T47D (cell line): ENCODE measurements around the gene FGD1.

Experiments
- DNase-seq, 2 experiments: peaks; one replicate each; pipeline versions ENCODE4 v3.0.0 to v3.0.0-alpha.2; 2011 to 2012; ENCODE audit warnings: low read depth in 1 of 2, low spot score in 1 of 2
- JUND ChIP-seq: IDR thresholded peaks from 2 replicates; pipeline ENCODE4 v1.6.1; 2012; ENCODE audit warnings: low read depth
- in situ Hi-C: cut with HindIII; loops from 2 replicates; pipeline ENCODE4 v1.10.0; 2016; ENCODE audit warnings: low sequenced_read_pairs, low pct_unique_long_range_greater_than_20kb

Gene FGD1

DNA sequence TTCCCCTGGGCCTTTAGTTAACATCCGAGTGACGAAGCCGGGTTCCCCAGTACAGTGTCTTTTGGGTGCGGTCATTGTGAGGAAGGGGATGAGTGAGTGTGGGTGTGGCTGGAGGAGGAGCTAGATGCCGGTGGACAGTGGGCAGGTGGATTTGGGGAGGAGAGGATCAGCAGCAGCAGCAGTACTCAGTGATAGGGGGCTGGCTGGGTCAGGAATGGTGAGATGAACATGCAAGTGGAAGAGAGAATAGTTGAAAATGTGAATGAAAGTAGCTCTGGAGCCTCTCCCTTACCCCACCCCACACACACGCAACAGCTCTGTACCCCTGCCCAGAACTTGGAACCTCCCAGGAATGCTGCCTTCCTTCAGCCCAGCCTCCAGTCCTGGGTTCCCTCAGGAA, 51.3 kb downstream of the FGD1 start:
- TF ChIP-seq JUND = no peak
- in situ Hi-C loops = no loop called here
- DNase-seq = no peak

DNA sequence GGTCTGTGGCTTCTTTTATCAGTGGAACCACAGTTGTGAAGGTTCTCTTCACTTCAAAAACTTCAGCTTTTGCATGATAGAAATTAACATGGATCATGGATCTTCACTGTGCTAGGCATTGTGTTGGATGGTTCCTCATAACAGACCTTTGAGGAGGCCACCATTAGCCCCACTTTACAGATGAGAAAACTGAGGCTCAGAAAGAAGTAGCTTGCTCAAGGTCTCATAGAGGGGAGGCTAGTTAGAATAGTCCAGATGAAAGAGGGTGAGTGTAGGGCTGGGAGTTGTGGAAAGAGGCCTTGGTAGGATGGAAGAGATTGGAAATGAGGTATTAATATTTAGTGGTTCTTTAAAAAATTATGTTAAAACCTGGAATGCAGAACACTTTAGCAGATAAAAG, 53.2 kb downstream of the FGD1 start:
- no peak for DNase-seq
- TF ChIP-seq JUND = no peak
- in situ Hi-C loops = no loop called here

DNA sequence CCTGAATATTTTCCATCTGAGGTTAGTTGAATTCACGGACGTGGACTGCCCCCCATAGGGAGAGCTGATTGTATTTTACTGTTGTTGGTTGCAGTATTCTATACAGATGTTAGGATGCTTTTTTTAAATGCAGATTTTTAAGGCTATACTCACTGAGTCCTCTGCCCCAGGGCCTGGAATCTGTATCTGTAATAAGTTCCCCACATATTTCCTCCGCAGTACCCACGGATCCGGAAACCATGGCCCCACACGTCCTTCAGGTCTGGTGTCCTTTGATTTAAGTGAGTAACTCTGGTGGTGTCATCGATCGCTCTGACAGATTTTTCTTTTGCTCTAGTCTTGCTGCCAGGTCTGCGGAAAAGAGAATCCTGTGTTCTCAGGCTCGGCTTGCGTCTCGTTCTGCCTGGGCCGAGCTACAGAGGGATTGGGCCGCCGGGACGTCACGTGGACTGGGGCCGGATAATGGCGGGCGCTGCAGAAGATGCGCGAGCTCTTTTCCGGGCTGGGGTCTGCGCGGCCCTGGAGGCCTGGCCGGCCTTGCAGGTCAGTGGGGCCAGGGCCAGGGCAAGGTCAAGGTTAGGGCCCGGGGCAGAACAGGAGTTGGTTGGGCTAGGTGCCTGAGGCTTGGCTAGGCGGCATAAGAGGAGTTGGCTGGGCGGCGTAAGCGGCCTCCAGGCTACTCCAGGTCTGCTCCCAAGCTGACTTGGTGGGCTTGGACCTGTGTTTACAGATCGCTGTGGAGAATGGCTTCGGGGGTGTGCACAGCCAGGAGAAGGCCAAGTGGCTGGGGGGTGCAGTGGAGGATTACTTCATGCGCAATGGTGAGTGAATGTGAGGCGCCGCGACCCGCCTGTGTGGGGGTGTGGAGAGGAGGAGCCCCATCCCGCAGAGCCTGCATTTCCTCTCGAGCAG, 55.8 kb downstream of the FGD1 start, which contains the start of gene TSR2:
Gene TSR2, plus strand, starts transcription at position 445 of the 912 bp plus-strand sequence. Its CDS starts 18 bp downstream, at position 463.
- no peak for TF ChIP-seq JUND
- DNase-seq = peak; percentile 57 to 92
- in situ Hi-C loops = no loop called here

DNA sequence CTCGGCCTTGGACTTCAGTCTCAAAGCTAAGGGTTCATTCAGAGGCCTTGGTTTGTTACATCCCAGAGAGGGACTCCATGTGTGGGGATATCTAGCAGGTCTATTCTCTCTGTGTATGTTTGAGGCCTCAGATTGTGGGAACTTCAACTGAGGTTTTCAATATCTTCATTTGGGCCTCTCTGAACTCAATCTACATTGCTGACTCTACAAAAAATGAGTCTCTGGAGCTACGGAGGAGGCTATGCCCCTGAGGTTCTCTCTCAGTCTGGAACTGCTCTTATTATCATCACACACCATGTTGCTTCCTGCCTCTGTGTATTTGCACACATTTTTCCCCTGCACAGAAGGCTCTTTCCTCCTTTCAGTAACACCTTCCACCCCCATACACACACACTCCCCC, 60.9 kb downstream of the FGD1 start:
- no peak for TF ChIP-seq JUND
- in situ Hi-C loops = no loop called here
- no peak for DNase-seq

DNA sequence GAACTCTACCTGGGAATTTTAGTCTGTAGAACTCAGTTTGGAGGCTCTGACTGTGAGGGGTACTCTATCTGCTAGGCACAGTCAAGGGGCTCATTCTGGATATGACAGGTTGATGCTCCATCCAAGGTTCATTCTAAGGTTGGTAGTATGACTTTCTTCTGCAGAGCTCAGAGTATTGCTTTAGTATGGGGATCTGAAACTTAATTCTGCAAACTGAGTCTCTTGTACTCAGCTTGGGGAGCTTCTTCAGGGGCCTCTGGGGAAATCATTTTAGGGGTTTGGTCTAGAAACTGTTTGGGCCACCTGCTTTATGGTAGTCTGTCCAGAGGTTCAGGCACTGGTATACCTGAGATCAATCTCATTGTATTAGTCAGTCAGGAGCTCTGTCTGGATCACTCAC, 65.5 kb downstream of the FGD1 start:
- DNase-seq = no peak
- TF ChIP-seq JUND = no peak
- in situ Hi-C loops = no loop called here

DNA sequence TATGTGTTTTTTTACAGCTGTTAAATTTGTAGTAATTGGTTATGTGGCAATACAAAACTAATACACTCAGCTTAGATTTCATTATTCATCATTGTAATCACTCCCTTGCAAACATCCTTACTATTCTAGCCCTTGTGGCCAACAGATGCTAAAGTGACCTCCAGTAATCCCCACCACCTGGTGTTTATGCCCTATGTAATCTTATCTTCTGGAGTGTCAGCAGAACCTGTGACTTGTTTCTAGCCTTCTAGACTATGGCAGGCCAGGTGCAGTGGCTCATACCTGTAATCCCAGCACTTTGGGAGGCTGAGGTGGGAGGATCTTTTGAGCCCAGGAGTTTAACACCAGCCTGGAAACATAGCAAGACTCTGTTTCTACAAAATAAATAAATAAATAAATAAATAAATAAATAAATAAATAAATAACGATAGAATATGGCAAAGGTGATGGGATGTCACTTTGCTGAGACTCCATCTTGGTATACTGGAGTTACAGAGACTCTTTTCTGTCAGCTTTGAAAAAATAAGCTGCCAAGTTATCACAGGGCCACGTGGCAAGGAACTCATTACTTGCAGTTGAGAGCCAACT, 68.1 kb downstream of the FGD1 start:
- in situ Hi-C loops = no loop called here
- DNase-seq = no peak
- TF ChIP-seq JUND = no peak

DNA sequence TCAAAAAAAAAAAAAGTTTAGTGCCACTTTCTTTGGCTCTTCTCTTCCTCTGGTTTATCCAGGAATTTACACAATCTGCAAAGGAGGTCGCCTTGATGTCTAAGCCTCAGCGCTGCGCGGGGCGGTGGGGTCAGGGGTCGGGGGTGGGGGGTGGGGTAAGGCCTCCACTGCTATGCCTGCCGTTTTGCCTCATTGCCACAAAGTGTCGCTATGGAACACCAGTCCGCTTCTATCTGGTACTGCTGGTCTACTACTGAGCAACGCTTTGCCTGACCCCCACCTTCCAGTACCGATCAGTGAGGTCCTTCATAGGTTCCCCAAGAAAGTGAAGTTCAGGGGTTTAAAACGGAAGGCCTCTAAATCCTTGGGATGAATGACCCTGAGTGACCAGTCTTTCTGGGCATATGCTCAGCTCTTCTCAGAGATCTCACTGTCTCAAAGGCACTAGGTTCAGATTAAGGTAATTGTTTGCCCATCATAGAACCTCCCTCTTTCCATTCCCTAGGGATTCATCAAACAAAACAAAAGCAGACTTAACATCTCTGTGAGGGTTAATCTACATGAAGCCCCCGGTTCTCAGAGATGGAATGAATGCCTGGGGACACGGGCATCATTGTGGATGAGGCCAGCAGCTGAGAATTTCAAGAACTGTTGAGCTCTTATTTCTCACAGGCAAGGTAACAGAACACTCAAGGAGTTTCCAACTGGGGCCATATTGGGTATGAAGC, 72.7 kb downstream of the FGD1 start:
- in situ Hi-C loops = no loop called here
- no peak for TF ChIP-seq JUND
- no peak for DNase-seq

DNA sequence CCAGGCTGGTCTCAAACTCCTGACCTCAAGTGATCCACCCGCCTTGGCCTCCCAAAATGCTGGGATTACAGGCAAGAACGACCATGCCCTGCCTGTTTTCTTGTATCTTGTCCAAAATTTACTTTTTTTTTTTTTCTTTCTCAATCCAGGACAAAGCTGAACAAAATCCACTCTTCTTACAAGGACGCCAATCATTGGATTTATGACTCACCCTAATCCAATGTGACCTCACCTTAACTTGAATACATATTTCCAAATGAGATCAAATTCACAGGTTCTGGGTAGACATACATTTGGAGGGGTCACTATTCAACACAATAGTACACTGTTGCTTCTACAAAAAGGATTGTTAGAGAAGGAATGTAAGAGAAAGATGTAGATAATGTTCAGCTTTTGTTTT, 73.9 kb downstream of the FGD1 start:
- DNase-seq = no peak
- in situ Hi-C loops = no loop called here
- TF ChIP-seq JUND = no peak

DNA sequence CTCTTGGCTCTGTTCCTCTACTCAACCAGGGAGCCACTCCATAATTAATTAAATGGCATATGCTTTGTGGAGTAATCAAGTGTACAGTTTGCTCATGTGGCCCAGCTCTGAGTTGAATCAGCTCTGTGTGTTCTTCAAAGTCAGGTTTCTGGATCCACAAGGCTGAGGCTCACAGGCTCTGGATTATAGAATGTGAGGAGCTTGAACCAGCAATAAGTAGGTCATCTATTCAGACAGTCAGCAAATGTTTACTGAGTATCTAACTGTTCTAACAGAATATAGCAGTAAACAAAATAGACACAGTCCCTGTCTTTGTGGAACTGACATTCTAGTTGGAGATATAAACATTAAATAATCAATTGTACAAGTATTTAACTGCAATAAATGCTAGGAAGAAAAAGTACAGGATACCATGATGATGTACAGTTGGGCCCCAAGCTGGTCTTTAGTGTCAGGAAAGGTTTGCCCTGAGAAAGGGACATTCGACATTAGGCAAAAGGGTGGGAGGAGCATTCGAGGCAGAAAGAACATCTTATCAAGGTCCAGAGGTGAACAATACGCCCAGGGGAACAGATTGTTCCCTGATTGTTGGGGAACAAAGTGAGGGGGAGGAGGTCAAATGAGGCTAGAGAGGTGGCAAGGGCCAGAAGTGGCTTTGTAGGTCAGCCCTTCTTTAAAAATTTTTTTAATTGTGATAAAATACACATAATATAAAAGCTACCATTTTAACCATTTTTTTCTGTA, 76.3 kb downstream of the FGD1 start:
- no peak for DNase-seq

DNA sequence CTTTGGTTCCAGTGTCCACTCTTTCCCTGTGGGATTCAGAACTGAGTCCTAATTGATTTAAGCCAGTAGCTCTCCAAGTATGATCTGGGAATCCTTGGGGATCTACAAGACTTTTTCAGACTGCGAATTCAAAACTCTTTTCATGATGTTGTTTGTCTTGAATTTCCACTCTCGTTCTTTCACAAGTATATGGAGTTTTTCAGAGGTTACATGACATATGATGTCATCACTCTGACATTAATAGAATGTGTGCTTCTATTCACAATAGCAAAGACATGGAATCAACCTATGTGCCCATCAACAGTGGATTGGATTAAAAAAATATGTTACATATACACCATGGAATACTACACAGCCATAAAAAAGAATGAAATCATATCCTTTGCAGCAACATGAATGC, 79.1 kb downstream of the FGD1 start:
- in situ Hi-C loops = no loop called here
- DNase-seq = no peak
- no peak for TF ChIP-seq JUND

More for the DNA sequence above, 76.3 kb downstream of the FGD1 start:
- in situ Hi-C loops = no loop called here
- TF ChIP-seq JUND = no peak

DNA sequence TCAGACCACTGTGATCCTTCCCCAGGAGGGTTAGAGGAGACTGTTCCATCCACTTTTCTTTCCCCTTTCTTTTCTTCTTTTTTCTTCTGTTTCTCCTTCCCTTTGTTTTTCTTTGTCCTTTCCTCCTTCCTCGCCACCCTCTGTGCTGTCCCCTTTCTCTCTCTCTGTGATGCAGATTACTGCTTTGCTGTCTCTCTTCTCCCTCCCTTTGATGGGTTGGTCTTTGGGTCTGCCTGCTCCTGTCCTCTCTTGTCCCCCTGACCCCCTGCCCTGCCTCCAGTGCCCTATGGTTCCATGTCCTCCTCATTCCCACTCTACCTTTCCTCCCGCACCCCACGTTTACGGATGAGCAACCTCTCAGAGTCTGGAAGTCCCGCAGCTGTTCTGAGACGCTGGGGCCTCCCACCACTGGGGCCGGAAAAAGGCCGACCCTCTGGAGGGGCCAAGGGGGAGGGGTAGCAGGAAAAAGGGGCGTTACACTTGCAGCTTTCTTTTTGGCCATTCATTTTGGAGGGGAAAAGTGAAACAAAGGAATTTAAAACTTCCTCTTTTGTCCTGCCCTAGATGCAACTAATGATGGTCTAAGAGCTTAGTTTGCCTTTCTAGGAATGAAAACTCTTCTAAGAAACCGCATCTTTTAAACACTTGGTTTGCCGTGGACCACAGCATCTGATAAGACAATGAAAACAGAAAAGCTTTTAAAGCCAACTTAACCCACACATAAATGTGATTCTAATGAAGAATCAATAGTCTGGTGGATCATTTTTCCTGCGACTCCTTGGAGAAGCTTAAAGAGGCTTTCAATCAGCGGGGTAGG, 80.3 kb downstream of the FGD1 start:
- no peak for DNase-seq
- in situ Hi-C loops = no loop called here
- no peak for TF ChIP-seq JUND
